OCI-LY1 (cell line): Measurements from ENCODE around the gene OR9Q1.

ENCODE experiments used
- H2AFZ ChIP-seq: fragments of 200-600 bp; sonication (generic), shearing (Covaris generic); 2 replicates; pipeline ENCODE4 v1.6.0; 2014; ENCODE audit warnings: antibody characterized with exemption, mild to moderate bottlenecking, low read length
- H3F3A ChIP-seq: fragments of 200-600 bp; sonication (generic), shearing (Covaris generic); 2 replicates; pipeline ENCODE4 v1.6.0; 2014; ENCODE audit warnings: mild to moderate bottlenecking, antibody characterized with exemption, low read length, moderate library complexity; ENCODE audit not compliant: insufficient read depth
- H3K27ac ChIP-seq: fragments of 200-600 bp; sonication (generic); 2 replicates; pipeline ENCODE4 v1.5.1; 2014; ENCODE audit warnings: low read length, mixed run types, mild to moderate bottlenecking, low read depth; ENCODE audit not compliant: poor library complexity, severe bottlenecking
- H3K27me3 ChIP-seq: fragments of 200-600 bp; sonication (generic); 2 replicates; pipeline ENCODE4 v1.6.0; 2014; ENCODE audit warnings: antibody characterized with exemption, mild to moderate bottlenecking, low read length, moderate library complexity; ENCODE audit not compliant: insufficient read depth
- H3K36me3 ChIP-seq: fragments of 200-600 bp; sonication (generic); 2 replicates; pipeline ENCODE4 v1.6.1; 2014; ENCODE audit warnings: mild to moderate bottlenecking, antibody characterized with exemption, low read length, moderate library complexity, mixed read lengths; ENCODE audit not compliant: insufficient read depth
- H3K4me1 ChIP-seq: fragments of 200-600 bp; sonication (generic); 2 replicates; pipeline ENCODE4 v1.5.1; 2014; ENCODE audit warnings: mild to moderate bottlenecking, low read length, moderate library complexity; ENCODE audit not compliant: insufficient read depth, severe bottlenecking
- H3K4me2 ChIP-seq: fragments of 200-600 bp; sonication (generic), shearing (Covaris generic); 2 replicates; pipeline ENCODE4 v1.6.1; 2014; ENCODE audit warnings: low read length
- H3K4me3 ChIP-seq: fragments of 200-600 bp; sonication (generic); 2 replicates; pipeline ENCODE4 v1.5.1; 2014; ENCODE audit warnings: low read length, low read depth, mild to moderate bottlenecking, mixed read lengths; ENCODE audit not compliant: poor library complexity, severe bottlenecking
- H3K79me2 ChIP-seq: fragments of 200-600 bp; shearing (Covaris generic); 2 replicates; pipeline ENCODE4 v1.6.1; 2016; ENCODE audit warnings: mixed run types, low read length, mixed read lengths; ENCODE audit not compliant: insufficient read depth
- H3K9ac ChIP-seq: fragments of 200-600 bp; sonication (generic), shearing (Covaris generic); 2 replicates; pipeline ENCODE4 v1.6.1; 2014; ENCODE audit warnings: mild to moderate bottlenecking, low read length, mixed read lengths
- H3K9me2 ChIP-seq: fragments of 200-600 bp; sonication (generic), shearing (Covaris generic); 2 replicates; pipeline ENCODE4 v1.6.1; 2014; ENCODE audit warnings: low read depth, mild to moderate bottlenecking, low read length, mixed read lengths
- H3K9me3 ChIP-seq: fragments of 200-600 bp; shearing (Covaris generic); 2 replicates; pipeline ENCODE4 v1.6.1; 2014; ENCODE audit warnings: low read length, mixed read lengths
- H4K20me1 ChIP-seq: fragments of 200-600 bp; sonication (generic), shearing (Covaris generic); 2 replicates; pipeline ENCODE4 v1.6.0; 2016; ENCODE audit warnings: mild to moderate bottlenecking, low read length; ENCODE audit not compliant: insufficient read depth
- EZH2 ChIP-seq: fragments of 200-600 bp; sonication (generic), shearing (Covaris generic); IDR thresholded peaks from 2 replicates; pipeline ENCODE4 v1.8.0; 2017; ENCODE audit warnings: borderline replicate concordance, mixed run types, mild to moderate bottlenecking, antibody characterized with exemption, low read length, moderate library complexity, mixed read lengths
- TF ChIP-seq, protein P1 (sequence below): fragments of 200-600 bp; sonication (generic), shearing (Covaris generic); IDR thresholded peaks from 2 replicates; pipeline ENCODE4 v1.5.1; 2017; ENCODE audit warnings: mild to moderate bottlenecking, antibody characterized with exemption, low read length, moderate library complexity, mixed read lengths

Gene OR9Q1

DNA sequence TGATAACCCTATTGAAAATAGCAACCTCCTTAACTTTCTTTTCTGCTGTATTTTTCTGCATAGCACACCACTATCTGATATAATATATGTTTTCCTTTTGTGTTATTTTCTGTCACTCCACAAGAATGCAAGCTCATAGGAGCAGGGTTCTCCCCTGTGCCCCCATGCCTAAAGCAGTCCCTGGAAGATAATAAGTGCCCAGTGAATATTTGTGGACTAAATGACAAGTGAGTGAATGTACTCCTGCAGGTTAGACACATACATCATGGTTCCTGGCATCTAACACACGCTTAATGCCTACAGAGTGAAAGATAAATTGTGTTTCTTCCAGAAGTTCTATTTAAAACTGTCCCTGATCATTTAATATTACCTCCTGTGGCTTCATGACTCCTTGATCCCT lies 141.3 kb downstream of the OR9Q1 start:
- Histone ChIP-seq H4K20me1 (no peaks in the 10 kb centered on the region), H3K9ac (no peak overlapping the region), H3K9me3 (no peaks in the 10 kb centered on the region), H3F3A (no peaks in the 10 kb centered on the region), H3K79me2 (no peaks in the 10 kb centered on the region), H3K27me3 (no peaks in the 10 kb centered on the region), H2AFZ (no peak overlapping the region), H3K4me3 (no peak overlapping the region), H3K27ac (no peak overlapping the region), H3K4me2 (no peak overlapping the region), H3K36me3 (no peaks in the 10 kb centered on the region), H3K4me1 (no peaks in the 10 kb centered on the region), H3K9me2 (no peaks in the 10 kb centered on the region)
- TF ChIP-seq, protein P1, sequence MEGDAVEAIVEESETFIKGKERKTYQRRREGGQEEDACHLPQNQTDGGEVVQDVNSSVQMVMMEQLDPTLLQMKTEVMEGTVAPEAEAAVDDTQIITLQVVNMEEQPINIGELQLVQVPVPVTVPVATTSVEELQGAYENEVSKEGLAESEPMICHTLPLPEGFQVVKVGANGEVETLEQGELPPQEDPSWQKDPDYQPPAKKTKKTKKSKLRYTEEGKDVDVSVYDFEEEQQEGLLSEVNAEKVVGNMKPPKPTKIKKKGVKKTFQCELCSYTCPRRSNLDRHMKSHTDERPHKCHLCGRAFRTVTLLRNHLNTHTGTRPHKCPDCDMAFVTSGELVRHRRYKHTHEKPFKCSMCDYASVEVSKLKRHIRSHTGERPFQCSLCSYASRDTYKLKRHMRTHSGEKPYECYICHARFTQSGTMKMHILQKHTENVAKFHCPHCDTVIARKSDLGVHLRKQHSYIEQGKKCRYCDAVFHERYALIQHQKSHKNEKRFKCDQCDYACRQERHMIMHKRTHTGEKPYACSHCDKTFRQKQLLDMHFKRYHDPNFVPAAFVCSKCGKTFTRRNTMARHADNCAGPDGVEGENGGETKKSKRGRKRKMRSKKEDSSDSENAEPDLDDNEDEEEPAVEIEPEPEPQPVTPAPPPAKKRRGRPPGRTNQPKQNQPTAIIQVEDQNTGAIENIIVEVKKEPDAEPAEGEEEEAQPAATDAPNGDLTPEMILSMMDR: no peak
- TF ChIP-seq EZH2: no peak

DNA sequence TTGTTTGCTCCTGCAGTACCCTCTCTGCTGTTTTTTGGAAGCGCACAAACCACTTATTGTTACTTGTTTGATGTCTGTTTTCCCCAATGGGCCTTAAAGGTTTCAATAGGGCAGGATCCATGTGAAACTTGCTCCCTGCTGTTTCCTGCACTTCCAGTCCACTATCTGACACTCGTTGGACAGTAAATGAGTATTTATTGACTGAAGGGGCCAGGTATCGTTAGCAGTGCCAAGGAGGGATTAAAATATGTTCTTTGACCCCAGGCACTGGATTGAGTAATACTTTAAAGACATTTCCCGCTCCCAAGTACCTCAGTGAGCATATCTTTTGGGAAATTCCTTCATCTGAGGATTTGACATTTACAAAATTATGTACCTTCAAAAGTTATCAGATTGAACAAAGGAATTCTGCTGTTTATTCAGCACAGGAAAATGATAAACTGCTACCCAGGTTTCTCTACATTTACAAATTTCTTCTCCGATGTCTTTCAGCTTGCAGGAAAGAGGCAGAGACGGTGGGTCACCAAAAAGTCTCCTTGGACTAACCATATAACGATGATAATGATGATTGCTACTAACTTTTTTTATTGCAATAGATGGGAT lies 141.9 kb downstream of the OR9Q1 start:
- Histone ChIP-seq H4K20me1 (no peaks in the 10 kb centered on the region), H3K9me3 (no peaks in the 10 kb centered on the region), H3K9ac (no peak overlapping the region), H2AFZ (no peak overlapping the region), H3F3A (no peaks in the 10 kb centered on the region), H3K4me2 (no peak overlapping the region), H3K79me2 (no peaks in the 10 kb centered on the region), H3K27me3 (no peaks in the 10 kb centered on the region), H3K4me3 (no peak overlapping the region), H3K27ac (no peak overlapping the region), H3K9me2 (no peaks in the 10 kb centered on the region), H3K36me3 (no peaks in the 10 kb centered on the region), H3K4me1 (no peaks in the 10 kb centered on the region)
- TF ChIP-seq, protein P1: no peak
- TF ChIP-seq EZH2: no peak

- Histone ChIP-seq H3K36me3 (no peaks in the 10 kb centered on the region), H3K9me2 (no peaks in the 10 kb centered on the region), H3K27me3 (no peaks in the 10 kb centered on the region), H3K4me2 (no peak overlapping the region), H3K9me3 (no peaks in the 10 kb centered on the region), H3K79me2 (no peaks in the 10 kb centered on the region), H3F3A (no peaks in the 10 kb centered on the region), H3K4me1 (no peaks in the 10 kb centered on the region), H3K4me3 (no peak overlapping the region), H2AFZ (no peak overlapping the region), H4K20me1 (no peaks in the 10 kb centered on the region), H3K9ac (no peak overlapping the region), H3K27ac (no peak overlapping the region)
- TF ChIP-seq EZH2: no peak
- TF ChIP-seq, protein P1: no peak
These were observed 153.9 kb downstream of the OR9Q1 start for GRCh38 chr11:58177409-58178054.
